HCT116 (cell line): ENCODE results near the gene CKM. TPM values are rescaled to one million over a fixed set of nuclear protein-coding genes. Genes with fewer than 3 reads are reported as not detected.

ENCODE experiments used
- ATAC-seq: fragments of 200-7000 bp; cut with Tn5 transposase; 2 replicates; pipeline ENCODE4 v1.9.1; 2020; ENCODE audit warnings: mild to moderate bottlenecking, moderate library complexity
- BruUV-seq: library from RNA; stranded (reverse); fragments of 400-500 nt; replicated peaks from 2 replicates; lab custom pipeline; 2021; lab: Mats Ljungman, UMichigan
- CTCF ChIA-PET: fragments of 300-600 bp; sonication (Branson Sonifier 250); formaldehyde crosslinking; loops from one replicate; lab custom pipeline; 2021; ENCODE audit warnings: antibody characterized with exemption; lab: Charles Lee
- POLR2A ChIA-PET: fragments of 300-600, 350-600 bp; sonication (Branson Sonifier 250); formaldehyde crosslinking; loops from one replicate; lab custom pipeline; 2021; ENCODE audit warnings: antibody characterized with exemption; lab: Charles Lee
- RAD21 ChIA-PET, 2 experiments: fragments of 300-600 bp; sonication (Branson Sonifier 250); formaldehyde crosslinking; loops; one replicate each; lab custom pipeline; 2023; ENCODE audit warnings: low total read pairs in 2 of 2; ENCODE audit not compliant: uncharacterized antibody in 2 of 2, unreplicated experiment in 2 of 2, low non-redundant PET in 1 of 2; lab: Charles Lee
- DNase-seq: peaks from one replicate; pipeline ENCODE4 v3.0.0-alpha.2; 2010; ENCODE audit warnings: low read depth, low spot score
- H2AFZ ChIP-seq: fragments of 200-600 bp; shearing (Covaris generic), sonication (generic); 2 replicates; pipeline ENCODE4 v1.6.1; 2017; ENCODE audit warnings: low read depth, mixed run types, mixed read lengths, antibody characterized with exemption, low read length; ENCODE audit not compliant: poor library complexity, severe bottlenecking
- H3K27ac ChIP-seq: 2 replicates; pipeline ENCODE4 v1.5.1; 2012; ENCODE audit warnings: low read depth, low read length
- H3K27me3 ChIP-seq: fragments of 200-600 bp; sonication (generic); 2 replicates; pipeline ENCODE4 v1.6.1; 2016; ENCODE audit warnings: mixed run types, low read length, mixed read lengths; ENCODE audit not compliant: insufficient read depth
- H3K36me3 ChIP-seq, 2 experiments: fragments of 200-500 bp in 1 of 2; fragments of 200-600 bp in 1 of 2; sonication (Bioruptor generic) in 1 of 2; sonication (generic) in 1 of 2; 2 replicates each; pipeline versions ENCODE4 v1.5.1 to v1.6.1; 2014 to 2016; ENCODE audit warnings: low read length in 2 of 2, inconsistent platforms in 1 of 2, mixed read lengths in 1 of 2, mixed run types in 1 of 2; ENCODE audit not compliant: insufficient read depth in 2 of 2, control insufficient read depth in 1 of 2
- H3K4me1 ChIP-seq, 2 experiments: fragments of 200-600 bp in 1 of 2; sonication (generic) in 1 of 2; 2 replicates each; pipeline versions ENCODE4 v1.5.1 to v1.6.1; 2012 to 2017; ENCODE audit warnings: low read length in 2 of 2, inconsistent platforms in 1 of 2, mild to moderate bottlenecking in 1 of 2, mixed read lengths in 1 of 2, mixed run types in 1 of 2, moderate library complexity in 1 of 2; ENCODE audit not compliant: insufficient read depth in 2 of 2, control insufficient read depth in 1 of 2
- H3K4me2 ChIP-seq: fragments of 200-600 bp; sonication (generic); 2 replicates; pipeline ENCODE4 v1.6.1; 2017; ENCODE audit warnings: mixed run types, low read length, mixed read lengths
- H3K4me3 ChIP-seq, 2 experiments: fragments of 200-600 bp in 1 of 2; sonication (generic) in 1 of 2; replicated peaks in 1 of 2; 2 replicates each; pipeline ENCODE4 v1.5.1; 2011 to 2016; ENCODE audit warnings: low read length in 2 of 2, control low read depth in 1 of 2, low read depth in 1 of 2, mild to moderate bottlenecking in 1 of 2, mixed read lengths in 1 of 2, mixed run types in 1 of 2
- H3K79me2 ChIP-seq: fragments of 200-600 bp; sonication (generic); 2 replicates; pipeline ENCODE4 v1.6.1; 2017; ENCODE audit warnings: mild to moderate bottlenecking, mixed run types, low read length, moderate library complexity, mixed read lengths; ENCODE audit not compliant: insufficient read depth
- H3K9ac ChIP-seq: fragments of 200-600 bp; sonication (generic); 2 replicates; pipeline ENCODE4 v1.6.1; 2016; ENCODE audit warnings: low read length, mixed read lengths
- H3K9me2 ChIP-seq: fragments of 200-600 bp; sonication (generic), shearing (Covaris generic); 2 replicates; pipeline ENCODE4 v1.6.1; 2017; ENCODE audit warnings: mixed run types, mild to moderate bottlenecking, moderate library complexity; ENCODE audit not compliant: insufficient read depth
- H3K9me3 ChIP-seq, 2 experiments: fragments of 200-500 bp in 1 of 2; fragments of 200-600 bp in 1 of 2; sonication (Bioruptor generic) in 1 of 2; sonication (generic) in 1 of 2; 2 replicates each; pipeline ENCODE4 v1.6.1; 2014 to 2017; ENCODE audit warnings: low read length in 2 of 2, mixed read lengths in 2 of 2, inconsistent platforms in 1 of 2, low read depth in 1 of 2, mild to moderate bottlenecking in 1 of 2, mixed run types in 1 of 2, moderate library complexity in 1 of 2; ENCODE audit not compliant: control insufficient read depth in 1 of 2, insufficient read depth in 1 of 2
- H4K20me1 ChIP-seq: fragments of 200-600 bp; sonication (generic), shearing (Covaris generic); 2 replicates; pipeline ENCODE4 v1.6.1; 2017; ENCODE audit warnings: mixed run types, mild to moderate bottlenecking, moderate library complexity; ENCODE audit not compliant: insufficient read depth
- ATF3 ChIP-seq: IDR thresholded peaks from 2 replicates; pipeline ENCODE4 v1.6.1; 2012
- CEBPB ChIP-seq: IDR thresholded peaks from 2 replicates; pipeline ENCODE4 v1.6.1; 2012; ENCODE audit warnings: low read depth
- EGR1 ChIP-seq: IDR thresholded peaks from 2 replicates; pipeline ENCODE4 v1.6.1; 2012; ENCODE audit warnings: low read depth
- EZH2 ChIP-seq: fragments of 200-600 bp; sonication (generic); IDR thresholded peaks from 2 replicates; pipeline ENCODE4 v1.6.1; 2017; ENCODE audit warnings: antibody characterized with exemption, mixed run types
- EZH2phosphoT487 ChIP-seq: fragments of 200-600 bp; IDR thresholded peaks from 2 replicates; pipeline ENCODE4 v1.6.1; 2018; ENCODE audit warnings: antibody characterized with exemption, borderline replicate concordance
- JUND ChIP-seq: IDR thresholded peaks from 2 replicates; pipeline ENCODE4 v1.6.1; 2012
- POLR2A ChIP-seq: IDR thresholded peaks from 2 replicates; pipeline ENCODE4 v1.7.0; 2011; ENCODE audit warnings: borderline replicate concordance; ENCODE audit not compliant: insufficient read depth, insufficient read length; ENCODE audit errors: extremely low read depth
- RAD21 ChIP-seq: IDR thresholded peaks from 2 replicates; pipeline ENCODE4 v1.6.1; 2012; ENCODE audit warnings: low read depth, mild to moderate bottlenecking
- REST ChIP-seq: IDR thresholded peaks from 2 replicates; pipeline ENCODE4 v1.6.1; 2012; ENCODE audit warnings: low read depth
- SP1 ChIP-seq: IDR thresholded peaks from 2 replicates; pipeline ENCODE4 v1.6.1; 2012; ENCODE audit warnings: low read depth
- YY1 ChIP-seq: IDR thresholded peaks from 2 replicates; pipeline ENCODE4 v1.6.1; 2011; ENCODE audit warnings: low read length, low read depth, moderate library complexity, mild to moderate bottlenecking; ENCODE audit not compliant: insufficient replicate concordance; ENCODE audit errors: extremely low read depth
- intact Hi-C: fragments of 100-400 bp; cut with micrococcal nuclease; formaldehyde crosslinking; loops from 2 replicates; pipeline ENCODE4 v1.10.0; 2022
- total RNA-seq: library from RNA; stranded (reverse); gene quantifications from one replicate; pipeline ENCODE4 v1.2.1, GENCODE V29; 2021; ENCODE audit not compliant: unreplicated experiment

The CKM gene
- total RNA-seq, 1 experiment from 2014 or later = not detected

- H3K4me3 ChIP-seq = no peak overlapping the region
- no peaks in the 10 kb centered on the region for H3K79me2 ChIP-seq
- no peaks in the 10 kb centered on the region for H3K36me3 ChIP-seq
- CTCF ChIA-PET = interaction anchor here (1.7 to 2.7 kb wide), 2 partner anchors 11 to 158 kb away, joined by 3 to 12 read pairs; partner anchors contain the start of genes BLOC1S3 and TRAPPC6A
- no peak for ATAC-seq
- no peaks in the 10 kb centered on the region for H3K9me3 ChIP-seq
- DNase-seq = no peak
- no peak for TF ChIP-seq CEBPB
- no peak for TF ChIP-seq POLR2A
- TF ChIP-seq REST = no peak
- no peak for TF ChIP-seq EZH2
- TF ChIP-seq ATF3 = no peak
- TF ChIP-seq YY1 = no peak
- TF ChIP-seq JUND = no peak
- TF ChIP-seq EZH2phosphoT487 = no peak
- no peak for TF ChIP-seq RAD21
- TF ChIP-seq EGR1 = no peak
- TF ChIP-seq SP1 = no peak
- RAD21 ChIA-PET = no interaction called here
- no peak overlapping the region for H3K27ac ChIP-seq
- H3K9ac ChIP-seq = no peak overlapping the region
- no peaks in the 10 kb centered on the region for H4K20me1 ChIP-seq
- no peak overlapping the region for H3K4me2 ChIP-seq
- no TSS peak for BruUV-seq
- H3K27me3 ChIP-seq = no peaks in the 10 kb centered on the region
- intact Hi-C loops = loop anchor here (5.0 kb wide), 2 partner anchors 259 to 534 kb away; partner anchors contain the start of genes GEMIN7 and ZNF296
- no peak overlapping the region for H2AFZ ChIP-seq
- POLR2A ChIA-PET = no interaction called here
- H3K9me2 ChIP-seq = no peaks in the 10 kb centered on the region
- H3K4me1 ChIP-seq = peaks cover 15 to 49% of the 10 kb centered on the region in 2 experiments
Measured at GRCh38 chr19:45336696-45337251, 14.1 kb upstream of the CKM start.
